Mammary epithelial cell (primary cell): ENCODE results near the gene RNF220.

ENCODE experiments used
- CTCF ChIP-seq, 2 donors: IDR thresholded peaks in 1 of 2; conservative IDR thresholded peaks in 1 of 2; 2 replicates each; pipeline ENCODE4 v1.5.1; 2011 to 2012; ENCODE audit warnings: inconsistent platforms in 2 of 2, low read length in 2 of 2, mild to moderate bottlenecking in 2 of 2, control low read depth in 1 of 2, low read depth in 1 of 2; ENCODE audit not compliant: insufficient read depth in 1 of 2; ENCODE audit errors: extremely low read depth in 1 of 2
- EZH2 ChIP-seq: IDR thresholded peaks from 2 replicates; pipeline ENCODE4 v1.6.1; 2012; ENCODE audit warnings: low read length, inconsistent platforms, borderline replicate concordance

DNA sequence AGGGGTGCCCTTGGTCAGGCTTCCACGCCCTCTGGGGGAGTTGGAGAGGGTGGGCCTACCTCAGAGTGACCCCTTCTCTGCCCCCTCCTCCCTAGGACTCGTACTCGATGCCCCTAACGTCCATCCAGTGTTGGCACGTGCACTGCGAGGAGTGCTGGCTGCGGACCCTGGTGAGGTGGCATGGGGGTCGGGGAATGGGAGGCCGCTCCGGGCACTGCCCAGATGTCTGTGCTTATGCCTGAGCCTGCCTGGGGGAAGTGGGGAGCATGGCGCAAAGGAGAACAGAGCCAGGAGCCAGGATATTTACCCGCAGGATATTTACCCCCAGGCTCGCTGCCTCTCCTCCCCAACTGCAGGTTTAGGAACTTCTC lies 244.7 kb downstream of the RNF220 start:
- no peak for TF ChIP-seq CTCF (conservative IDR thresholded peaks at IDR 0.05 in 1 of 2, IDR thresholded peaks at IDR 0.05 in 1 of 2; ENCODE audit: extremely low read depth in 1 of 2, insufficient read depth in 1 of 2, low read depth in 1 of 2, low read length in 2 of 2)
- no peak for TF ChIP-seq EZH2
